A673 (cell line): ENCODE results near the gene SNTG2.

Experiments
- CTCF ChIP-seq: fragments of 300-800, 200-600 bp; sonication (generic); conservative IDR thresholded peaks from 2 replicates; pipeline ENCODE4 v1.5.1; 2017; ENCODE audit warnings: low read depth, mild to moderate bottlenecking, antibody characterized with exemption, low read length, moderate library complexity, mixed read lengths
- EZH2 ChIP-seq: fragments of 200-600 bp; sonication (generic); IDR thresholded peaks from 2 replicates; pipeline ENCODE4 v1.6.1; 2017; ENCODE audit warnings: borderline replicate concordance, low read depth, mild to moderate bottlenecking, mixed read lengths, antibody characterized with exemption, low read length; ENCODE audit not compliant: poor library complexity, severe bottlenecking

GRCh38 chr2:1394709-1395408 lies 444.2 kb downstream of the SNTG2 start:
- TF ChIP-seq CTCF (no peak), EZH2 (no peak)
